Tibial nerve (tissue), 4 donors: Measurements from ENCODE around the gene ARF1. TPM values are rescaled to one million over a fixed set of nuclear protein-coding genes. Genes with fewer than 3 reads are reported as not detected.

Source experiments
- DNase-seq, 2 donors: peaks; one replicate each; pipeline ENCODE4 v3.0.0-alpha.2; 2019; ENCODE audit warnings: low spot score in 2 of 2
- H3K27ac ChIP-seq, 4 donors: fragments of 200-600 bp; sonication (generic) in 3 of 4; one replicate each; pipeline ENCODE4 v1.5.1; 2017 to 2019; ENCODE audit warnings: mild to moderate bottlenecking in 1 of 4
- H3K27me3 ChIP-seq, 2 donors: fragments of 200-600 bp; sonication (generic) in 1 of 2; one replicate each; pipeline versions ENCODE4 v1.5.1 to v1.6.0; 2017 to 2019
- H3K36me3 ChIP-seq, 3 donors: fragments of 200-600 bp; sonication (generic); one replicate each; pipeline ENCODE4 v1.5.1; 2018 to 2019
- H3K4me1 ChIP-seq, 4 donors: fragments of 200-600 bp; sonication (generic) in 3 of 4; one replicate each; pipeline ENCODE4 v1.5.1; 2017 to 2019
- H3K4me3 ChIP-seq, 4 donors: fragments of 200-600 bp; sonication (generic) in 3 of 4; one replicate each; pipeline ENCODE4 v1.5.1; 2017 to 2019; ENCODE audit warnings: mild to moderate bottlenecking in 1 of 4, moderate library complexity in 1 of 4
- H3K9me3 ChIP-seq, 4 donors: fragments of 200-600 bp; sonication (generic) in 3 of 4; one replicate each; pipeline ENCODE4 v1.5.1; 2017 to 2019
- EP300 ChIP-seq, 2 donors: sonication (generic); formaldehyde crosslinking; IDR thresholded peaks; one replicate each; pipeline ENCODE4 v1.6.1; 2017; ENCODE audit warnings: antibody characterized with exemption in 2 of 2, mild to moderate bottlenecking in 1 of 2
- POLR2A ChIP-seq, 2 donors: fragments of 450-650 bp; IDR thresholded peaks; one replicate each; pipeline ENCODE4 v1.6.1; 2017; ENCODE audit warnings: antibody characterized with exemption in 2 of 2, mild to moderate bottlenecking in 2 of 2, moderate library complexity in 2 of 2
- WGBS, 2 donors: methylation state at CpG; one replicate each; pipeline ENCODE4 v1.1.5; 2018; 5-methylcytosine and 5-hydroxymethylcytosine counted together
- total RNA-seq, 4 donors: library from RNA; depleted of rRNA; stranded (reverse); fragments of >200 nt; gene quantifications; one replicate each; pipeline ENCODE4 v1.1.0, GENCODE V29; 2016
- TF ChIP-seq, protein P1 (sequence below), 5 experiments: fragments of 200-600 bp in 3 of 5; fragments of 450-650 bp in 2 of 5; sonication (generic) in 3 of 5; IDR thresholded peaks; one replicate each; pipeline ENCODE4 v1.5.1; 2016 to 2019; ENCODE audit warnings: antibody characterized with exemption in 5 of 5, mild to moderate bottlenecking in 3 of 5, moderate library complexity in 2 of 5

The ARF1 gene
- total RNA-seq, 4 donors from 2014 or later = 251 to 311 (median 258) TPM

DNA sequence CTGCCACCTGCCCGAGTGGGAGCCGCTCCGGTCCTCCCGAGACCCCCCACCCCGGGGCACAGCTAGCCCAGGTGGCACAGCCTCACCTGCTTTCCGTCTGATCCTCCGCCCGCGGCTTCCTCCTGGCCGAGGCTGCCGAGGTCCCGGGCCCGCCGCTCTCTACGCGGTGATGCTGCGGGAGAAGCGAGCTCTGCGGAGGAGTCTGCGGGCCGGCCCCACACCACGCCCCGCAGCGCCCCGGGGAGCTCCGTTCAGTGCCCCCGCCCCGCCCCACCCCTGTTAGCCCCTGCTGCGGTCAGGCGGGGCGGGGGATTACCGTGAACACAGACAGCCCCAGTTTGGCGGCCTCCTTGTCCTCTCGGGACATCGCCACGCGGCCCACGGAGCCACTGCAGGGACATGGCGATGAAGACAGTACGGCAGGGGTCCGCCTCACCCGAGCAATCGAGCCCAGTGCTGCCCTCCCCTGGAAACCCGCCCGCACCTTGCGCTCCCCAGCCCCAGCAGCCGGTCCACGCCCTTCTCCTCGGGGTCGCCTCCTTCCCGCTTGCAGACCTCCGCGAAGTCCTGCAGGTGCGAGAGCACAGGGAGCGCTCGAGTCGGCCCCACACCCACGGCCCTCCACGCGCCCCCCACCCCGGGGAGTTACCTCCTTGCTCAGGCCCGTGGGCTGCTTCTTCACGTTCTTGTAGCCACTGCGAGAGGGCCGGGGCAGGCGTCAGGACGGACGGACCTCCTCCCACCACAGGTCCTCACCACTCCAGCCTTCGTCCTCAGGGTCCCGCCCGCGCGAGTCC lies 19.7 kb downstream of the ARF1 start:
- WGBS, 2 donors = 9 to 25% methylated on average over 16 to 23 of the region's 73 CpGs
- Histone ChIP-seq H3K27ac (peak overlapping the region; percentile 83 to 98 (median 90)), H3K27me3 (no peaks in the 10 kb centered on the region), H3K4me1 (peaks cover 0 to 44% (median 16%) of the 10 kb centered on the region in 4 donors), H3K9me3 (no peaks in the 10 kb centered on the region), H3K36me3 (peaks cover 0 to 66% (median 9%) of the 10 kb centered on the region in 3 donors), H3K4me3 (peak overlapping the region; percentile 65 to 100 (median 78))
- TF ChIP-seq POLR2A (IDR thresholded peaks at IDR 0.05) = no peak
- no peak for TF ChIP-seq EP300 (IDR thresholded peaks at IDR 0.05)
- TF ChIP-seq, protein P1, sequence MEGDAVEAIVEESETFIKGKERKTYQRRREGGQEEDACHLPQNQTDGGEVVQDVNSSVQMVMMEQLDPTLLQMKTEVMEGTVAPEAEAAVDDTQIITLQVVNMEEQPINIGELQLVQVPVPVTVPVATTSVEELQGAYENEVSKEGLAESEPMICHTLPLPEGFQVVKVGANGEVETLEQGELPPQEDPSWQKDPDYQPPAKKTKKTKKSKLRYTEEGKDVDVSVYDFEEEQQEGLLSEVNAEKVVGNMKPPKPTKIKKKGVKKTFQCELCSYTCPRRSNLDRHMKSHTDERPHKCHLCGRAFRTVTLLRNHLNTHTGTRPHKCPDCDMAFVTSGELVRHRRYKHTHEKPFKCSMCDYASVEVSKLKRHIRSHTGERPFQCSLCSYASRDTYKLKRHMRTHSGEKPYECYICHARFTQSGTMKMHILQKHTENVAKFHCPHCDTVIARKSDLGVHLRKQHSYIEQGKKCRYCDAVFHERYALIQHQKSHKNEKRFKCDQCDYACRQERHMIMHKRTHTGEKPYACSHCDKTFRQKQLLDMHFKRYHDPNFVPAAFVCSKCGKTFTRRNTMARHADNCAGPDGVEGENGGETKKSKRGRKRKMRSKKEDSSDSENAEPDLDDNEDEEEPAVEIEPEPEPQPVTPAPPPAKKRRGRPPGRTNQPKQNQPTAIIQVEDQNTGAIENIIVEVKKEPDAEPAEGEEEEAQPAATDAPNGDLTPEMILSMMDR (IDR thresholded peaks at IDR 0.05) = no peak
- DNase-seq = no peak

DNA sequence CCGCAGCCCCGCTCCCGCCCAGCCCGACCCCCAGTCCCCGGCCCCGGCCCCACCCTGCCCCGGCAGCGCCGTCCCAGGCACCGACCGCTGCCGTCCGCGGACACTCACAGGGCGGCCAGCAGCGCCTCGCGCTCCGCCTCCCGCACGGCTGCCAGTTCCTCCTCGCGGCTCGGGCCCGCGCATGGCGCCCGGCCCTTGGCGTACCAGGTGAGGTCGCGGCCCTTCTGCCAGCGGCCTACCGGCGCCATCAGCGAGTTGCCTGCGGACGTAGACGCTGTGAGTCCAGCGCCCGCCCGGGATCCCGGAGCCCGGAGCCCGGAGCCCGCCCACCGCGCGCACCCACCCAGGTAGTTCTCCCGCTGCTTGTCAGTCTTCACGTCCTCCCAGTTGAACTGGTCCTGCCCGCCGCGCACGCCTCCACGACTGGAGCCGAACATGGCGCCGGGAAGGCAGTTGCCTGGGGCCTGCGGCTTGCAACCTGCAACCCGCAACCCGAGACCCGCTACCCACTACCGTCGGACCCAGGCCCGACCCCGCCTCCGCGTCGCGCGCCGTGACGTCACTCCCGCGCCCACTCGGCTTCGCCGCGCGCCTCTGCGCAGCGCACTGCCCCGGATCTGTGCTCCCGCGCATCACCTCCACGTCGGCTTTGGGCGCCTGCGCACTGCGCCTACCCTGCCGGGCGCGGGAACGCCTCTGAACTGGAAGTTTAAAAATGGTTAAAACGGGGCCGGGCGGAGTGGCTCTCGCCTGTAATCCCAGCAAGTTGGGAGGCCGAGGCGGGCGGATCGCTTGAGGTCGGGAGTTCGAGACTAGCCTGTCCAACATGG lies 20.5 kb downstream of the ARF1 start, which contains the start of gene C1orf35:
TSS of gene C1orf35 (minus strand) at position 535 of the 830 bp plus-strand sequence. CDS start at position 437, 98 bp downstream.
- TF ChIP-seq EP300 (IDR thresholded peaks at IDR 0.05) (peak; percentile 82 to 97), POLR2A (IDR thresholded peaks at IDR 0.05) (peak; percentile 42 to 82)
- TF ChIP-seq, protein P1 (IDR thresholded peaks at IDR 0.05) = peak in 1 of 5 experiments; percentile 53
- H3K27ac ChIP-seq = peak within 1 kb of the TSS; percentile 83 to 98 (median 90)
- 0% methylated on average over 48 to 67 of the region's 104 CpGs for WGBS, 2 donors

DNA sequence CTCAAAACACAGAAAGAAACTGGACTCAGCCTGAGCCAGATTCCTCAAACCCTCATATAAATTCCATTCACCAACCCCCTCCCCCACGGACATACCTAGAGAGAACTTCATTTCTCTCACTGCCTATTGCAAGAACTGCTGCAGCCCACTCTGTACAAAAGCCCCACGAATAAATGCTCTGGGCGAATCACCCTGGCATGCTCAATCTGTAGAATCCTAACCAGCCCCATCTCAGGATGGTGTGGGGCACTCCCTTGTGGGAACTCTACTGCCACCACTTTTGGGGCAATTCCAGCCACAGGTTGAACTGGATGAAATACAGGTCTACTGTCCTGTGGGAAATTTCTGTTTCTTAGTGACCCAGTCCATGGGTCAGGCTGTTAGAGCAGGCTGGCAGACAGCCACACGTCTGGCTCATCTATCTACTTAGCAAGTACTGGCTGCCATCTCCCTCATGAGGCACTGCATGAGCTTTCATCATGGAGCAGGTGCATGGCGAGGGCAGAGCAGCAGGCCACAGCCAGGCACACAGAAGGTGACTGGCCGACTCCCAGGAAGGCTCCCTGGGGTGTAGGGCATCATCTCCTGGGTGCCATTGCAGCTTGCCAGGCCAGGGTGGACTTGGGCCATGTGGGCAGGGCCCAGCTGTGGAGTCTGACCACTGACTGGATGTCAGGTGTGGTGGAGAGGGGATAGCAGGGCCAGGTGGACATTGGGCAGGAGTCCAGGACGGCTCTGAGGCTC lies 22.2 kb downstream of the ARF1 start:
- Histone ChIP-seq H3K9me3 (no peaks in the 10 kb centered on the region), H3K27me3 (no peaks in the 10 kb centered on the region), H3K27ac (peak overlapping the region in 2 of 4 donors; percentile 43 to 96), H3K4me1 (peaks cover 0 to 47% (median 25%) of the 10 kb centered on the region in 4 donors), H3K36me3 (peaks cover 0 to 49% (median 0%) of the 10 kb centered on the region in 3 donors), H3K4me3 (no peak overlapping the region)
- 71 to 74% methylated on average over 4 to 7 of the region's 7 CpGs for WGBS, 2 donors
- DNase-seq = no peak
- TF ChIP-seq POLR2A (IDR thresholded peaks at IDR 0.05) = no peak
- no peak for TF ChIP-seq EP300 (IDR thresholded peaks at IDR 0.05)
- TF ChIP-seq, protein P1 (IDR thresholded peaks at IDR 0.05) = no peak

More for the DNA sequence above, 20.5 kb downstream of the ARF1 start, which contains the start of gene C1orf35:
- Histone ChIP-seq H3K4me1 (peaks cover 0 to 43% (median 17%) of the 10 kb centered on the region in 4 donors), H3K36me3 (peaks cover 0 to 66% (median 8%) of the 10 kb centered on the region in 3 donors), H3K27me3 (no peaks in the 10 kb centered on the region), H3K9me3 (no peaks in the 10 kb centered on the region), H3K4me3 (peak within 1 kb of the TSS; percentile 65 to 100 (median 78))
- peak; percentile 83 to 86 for DNase-seq

DNA sequence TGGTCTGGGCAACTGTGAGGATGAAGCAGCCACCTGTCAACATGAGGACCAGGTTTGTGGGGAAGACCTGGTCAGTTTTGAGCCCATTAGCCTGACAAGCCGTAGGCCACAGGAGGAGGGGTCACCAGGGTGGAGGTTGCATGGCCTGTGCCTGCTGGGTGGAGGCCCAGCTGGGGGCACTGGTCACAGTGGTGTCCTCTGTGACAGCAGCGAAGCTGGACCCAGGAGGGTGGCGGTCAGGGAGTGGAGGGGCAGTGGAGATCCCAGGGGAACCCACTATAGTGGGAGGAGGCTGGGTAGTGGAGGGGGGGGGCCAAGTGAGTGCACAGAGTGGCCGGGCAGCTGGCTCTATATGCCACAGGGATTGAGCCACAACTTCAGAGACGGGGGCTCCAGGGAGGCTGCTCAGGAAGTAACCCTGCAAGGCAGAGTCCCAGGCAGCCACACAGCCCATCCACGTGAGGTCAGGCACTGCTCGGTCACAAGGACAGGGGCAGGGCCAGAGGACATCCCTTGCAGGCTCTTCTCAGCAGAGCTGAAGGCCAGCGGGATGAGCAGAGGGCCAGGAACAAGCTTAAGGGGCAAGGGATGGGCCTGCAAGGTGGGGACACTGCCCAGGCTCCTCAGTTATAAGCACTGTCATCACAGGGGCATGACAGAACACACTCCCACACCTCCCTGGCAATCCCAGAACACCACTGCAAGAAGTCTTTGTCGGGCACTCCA lies 22.9 kb downstream of the ARF1 start:
- Histone ChIP-seq H3K4me1 (peaks cover 0 to 50% (median 29%) of the 10 kb centered on the region in 4 donors), H3K4me3 (no peak overlapping the region), H3K36me3 (peaks cover 0 to 42% (median 0%) of the 10 kb centered on the region in 3 donors), H3K27ac (peak overlapping the region in 1 of 4 donors; percentile 11), H3K27me3 (no peaks in the 10 kb centered on the region), H3K9me3 (no peaks in the 10 kb centered on the region)
- no peak for TF ChIP-seq EP300 (IDR thresholded peaks at IDR 0.05)
- TF ChIP-seq, protein P1 (IDR thresholded peaks at IDR 0.05) = no peak
- no peak for TF ChIP-seq POLR2A (IDR thresholded peaks at IDR 0.05)
- 62 to 71% methylated on average over 9 of the region's 9 CpGs for WGBS, 2 donors
- DNase-seq = no peak
